ENCODE measurements around the gene ARL4D. TPM values are rescaled to one million over a fixed set of nuclear protein-coding genes. Genes with fewer than 3 reads are reported as not detected.
A peak's percentile ranks its signal among the peaks of the same experiment; 100 is the strongest.

Gene ARL4D
- total and polyA plus RNA-seq, 2 of the 8 experiments (the other 6 are each of a cell fraction or from before 2014, with no cell fraction given): 8.4 to 9.2 TPM

DNA sequence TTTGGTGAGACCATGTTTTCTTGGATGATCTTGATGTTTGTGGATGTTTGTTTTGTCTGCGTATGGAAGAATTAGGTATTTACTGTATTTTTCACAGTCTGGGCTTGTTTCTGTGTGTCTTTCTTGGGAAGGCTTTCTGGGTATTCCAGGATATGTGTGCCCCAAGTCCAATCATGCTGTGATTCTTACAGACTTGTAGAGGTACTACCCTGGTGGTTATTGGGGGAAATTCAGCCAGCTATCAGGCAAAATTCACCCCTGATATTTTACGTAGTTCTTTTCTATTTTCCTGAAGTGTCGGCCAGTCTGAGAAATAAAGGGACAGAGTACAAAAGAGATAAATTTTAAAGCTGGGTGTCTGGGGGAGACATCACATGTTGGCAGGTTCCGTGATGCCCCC is 33.4 kb upstream of the ARL4D start:
- ChIA-PET POLR2A (ENCODE audit: partially characterized antibody) (interaction anchor here (0.5 to 9.0 kb wide), 6 partner anchors 13 to 65 kb away, joined by 3 to 184 read pairs (median 91); partner anchors contain the start of gene ARL4D), CTCF (ENCODE audit: partially characterized antibody) (interaction anchor here (1.0 to 1.8 kb wide), 3 partner anchors 23 to 118 kb away, joined by 3 to 5 read pairs (median 4); partner anchors contain the start of gene DHX8)
- H3K36me3 ChIP-seq (ENCODE audit: control insufficient read depth in 2 of 4, insufficient read depth in 4 of 4, low read length in 3 of 4): no peaks in the 10 kb centered on the region
- no peak overlapping the region for H2BK12ac ChIP-seq (ENCODE audit: low read depth, low read length)
- H3K56ac ChIP-seq (replicated peaks; ENCODE audit: insufficient read length, low read depth, low read length): no peak overlapping the region
- H4K91ac ChIP-seq (replicated peaks; ENCODE audit: insufficient read length, low read length): no peak overlapping the region
- H2AK5ac ChIP-seq (ENCODE audit: low read depth, low read length): no peak overlapping the region
- no peak overlapping the region for H3K9ac ChIP-seq (replicated peaks in 1 of 4; ENCODE audit: extremely low read depth in 1 of 4, low read depth in 3 of 4, low read length in 3 of 4)
- no peak overlapping the region for H2BK15ac ChIP-seq (ENCODE audit: low read length)
- H3K27me3 ChIP-seq (replicated peaks in 1 of 4; ENCODE audit: control insufficient read depth in 3 of 4, extremely low read depth in 1 of 4, insufficient read depth in 3 of 4, low read length in 3 of 4): no peaks in the 10 kb centered on the region; a peak in 1 of 7 replicates
- H3K4me2 ChIP-seq (ENCODE audit: insufficient read depth in 1 of 2, low read depth in 2 of 2, low read length in 2 of 2): no peak overlapping the region
- no peaks in the 10 kb centered on the region for H3K9me3 ChIP-seq (ENCODE audit: insufficient read depth in 2 of 2, low read depth in 1 of 2, low read length in 1 of 2)
- H4K5ac ChIP-seq (ENCODE audit: insufficient read length, low read depth, low read length): no peak overlapping the region
- H3K18ac ChIP-seq (ENCODE audit: extremely low read depth, low read length): no peak overlapping the region
- no peak overlapping the region for H2BK5ac ChIP-seq (ENCODE audit: low read depth, low read length)
- H2AFZ ChIP-seq (ENCODE audit: low read length): no peak overlapping the region
- FAIRE-seq: no peak
- H3K79me1 ChIP-seq (ENCODE audit: low read depth, low read length): no peaks in the 10 kb centered on the region
- TF ChIP-seq NRF1 (IDR thresholded peaks at IDR 0.05; ENCODE audit: low read depth, low read length) (no peak), RAD21 (IDR thresholded peaks at IDR 0.05 in 1 of 2, conservative IDR thresholded peaks at IDR 0.05 in 1 of 2; ENCODE audit: low read depth in 2 of 2, low read length in 2 of 2) (no peak), SIN3A (conservative IDR thresholded peaks at IDR 0.05 in 1 of 2, IDR thresholded peaks at IDR 0.05 in 1 of 2; ENCODE audit: low read depth in 1 of 2, low read length in 2 of 2) (no peak), CBX8 (IDR thresholded peaks at IDR 0.05; ENCODE audit: borderline replicate concordance, low read depth, low read length) (no peak), HDAC6 (IDR thresholded peaks at IDR 0.05; ENCODE audit: low read depth, low read length) (no peak)
- TF ChIP-seq, protein P1, sequence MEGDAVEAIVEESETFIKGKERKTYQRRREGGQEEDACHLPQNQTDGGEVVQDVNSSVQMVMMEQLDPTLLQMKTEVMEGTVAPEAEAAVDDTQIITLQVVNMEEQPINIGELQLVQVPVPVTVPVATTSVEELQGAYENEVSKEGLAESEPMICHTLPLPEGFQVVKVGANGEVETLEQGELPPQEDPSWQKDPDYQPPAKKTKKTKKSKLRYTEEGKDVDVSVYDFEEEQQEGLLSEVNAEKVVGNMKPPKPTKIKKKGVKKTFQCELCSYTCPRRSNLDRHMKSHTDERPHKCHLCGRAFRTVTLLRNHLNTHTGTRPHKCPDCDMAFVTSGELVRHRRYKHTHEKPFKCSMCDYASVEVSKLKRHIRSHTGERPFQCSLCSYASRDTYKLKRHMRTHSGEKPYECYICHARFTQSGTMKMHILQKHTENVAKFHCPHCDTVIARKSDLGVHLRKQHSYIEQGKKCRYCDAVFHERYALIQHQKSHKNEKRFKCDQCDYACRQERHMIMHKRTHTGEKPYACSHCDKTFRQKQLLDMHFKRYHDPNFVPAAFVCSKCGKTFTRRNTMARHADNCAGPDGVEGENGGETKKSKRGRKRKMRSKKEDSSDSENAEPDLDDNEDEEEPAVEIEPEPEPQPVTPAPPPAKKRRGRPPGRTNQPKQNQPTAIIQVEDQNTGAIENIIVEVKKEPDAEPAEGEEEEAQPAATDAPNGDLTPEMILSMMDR (IDR thresholded peaks at IDR 0.05; ENCODE audit: control extremely low read depth in 1 of 3, insufficient read depth in 1 of 3, low read depth in 1 of 3, low read length in 3 of 3): peak in 1 of 3 experiments; percentile 19; a peak in 1 of 4 replicates
- H3K4me3 ChIP-seq (ENCODE audit: extremely low read depth in 1 of 4, insufficient read depth in 2 of 4, low read depth in 3 of 4, low read length in 4 of 4): no peak overlapping the region
- WGBS, 2 experiments (ENCODE audit: extremely low coverage in 1 of 2, insufficient coverage in 1 of 2, insufficient read length in 1 of 2, insufficient replicate concordance in 2 of 2, low coverage in 1 of 2, low lambda C conversion rate in 2 of 2, missing lambda C conversion rate in 1 of 2): 90% methylated on average over 4 of the region's 4 CpGs; no CpG with 5 or more reads in 1 of the 2 experiments
- no peak overlapping the region for H3K27ac ChIP-seq (ENCODE audit: low read depth, low read length)
- H3K4me1 ChIP-seq (replicated peaks in 1 of 4; ENCODE audit: control insufficient read depth in 3 of 4, insufficient read depth in 4 of 4, low read length in 3 of 4): peaks cover 8 to 15% (median 10%) of the 10 kb centered on the region in 4 experiments
- peak overlapping the region; percentile 43; the same call in 1 of the 2 replicates for H2BK20ac ChIP-seq (ENCODE audit: low read length)
- no peak overlapping the region for H3K14ac ChIP-seq (ENCODE audit: insufficient read length)
- no peak for DNase-seq (ENCODE audit: low read depth in 1 of 2, low spot score in 2 of 2)
- H3K79me2 ChIP-seq (ENCODE audit: control insufficient read depth in 1 of 2, insufficient read depth in 2 of 2, low read length in 2 of 2): no peaks in the 10 kb centered on the region
- H4K8ac ChIP-seq (ENCODE audit: extremely low read depth, insufficient read depth, low read length): no peak overlapping the region
- H2BK120ac ChIP-seq (replicated peaks; ENCODE audit: low read depth, low read length): no peak overlapping the region
- H4K20me1 ChIP-seq (replicated peaks in 1 of 2; ENCODE audit: control insufficient read depth in 1 of 2, insufficient read depth in 2 of 2, low read length in 2 of 2): no peaks in the 10 kb centered on the region
- H3K23me2 ChIP-seq (ENCODE audit: low read depth, low read length): peaks cover 8% of the 10 kb centered on the region
- H3K23ac ChIP-seq (ENCODE audit: insufficient read length): no peak overlapping the region
- no peak overlapping the region for H3K4ac ChIP-seq (replicated peaks; ENCODE audit: insufficient read length, low read depth, low read length)
